Measurements from ENCODE around the gene CCDC110.
A peak's percentile ranks its signal among the peaks of the same experiment; 100 is the strongest.

Gene CCDC110

DNA sequence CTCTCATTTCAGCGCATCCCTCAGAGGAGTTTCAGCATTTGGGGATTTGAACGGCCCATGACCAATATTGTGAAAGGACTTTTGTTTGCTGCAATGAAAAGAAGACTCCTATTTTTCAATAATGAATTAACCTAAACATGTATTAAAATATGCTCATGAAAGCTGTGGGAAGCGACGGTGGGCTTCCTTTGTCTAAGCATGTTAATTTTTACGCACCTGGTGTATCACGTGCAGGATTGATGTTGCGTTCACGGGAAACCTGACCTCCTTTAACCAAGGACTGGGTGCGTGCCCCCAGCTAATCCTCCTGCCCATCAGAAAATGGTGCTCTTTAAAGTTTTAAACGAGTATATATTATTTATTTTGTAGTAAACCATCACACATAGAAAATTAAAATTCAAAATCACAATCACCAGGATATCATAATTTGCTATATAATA is 590 bp upstream of the CCDC110 start:
- DNase-seq (ENCODE audit: low read depth, low spot score) = no peak

DNA sequence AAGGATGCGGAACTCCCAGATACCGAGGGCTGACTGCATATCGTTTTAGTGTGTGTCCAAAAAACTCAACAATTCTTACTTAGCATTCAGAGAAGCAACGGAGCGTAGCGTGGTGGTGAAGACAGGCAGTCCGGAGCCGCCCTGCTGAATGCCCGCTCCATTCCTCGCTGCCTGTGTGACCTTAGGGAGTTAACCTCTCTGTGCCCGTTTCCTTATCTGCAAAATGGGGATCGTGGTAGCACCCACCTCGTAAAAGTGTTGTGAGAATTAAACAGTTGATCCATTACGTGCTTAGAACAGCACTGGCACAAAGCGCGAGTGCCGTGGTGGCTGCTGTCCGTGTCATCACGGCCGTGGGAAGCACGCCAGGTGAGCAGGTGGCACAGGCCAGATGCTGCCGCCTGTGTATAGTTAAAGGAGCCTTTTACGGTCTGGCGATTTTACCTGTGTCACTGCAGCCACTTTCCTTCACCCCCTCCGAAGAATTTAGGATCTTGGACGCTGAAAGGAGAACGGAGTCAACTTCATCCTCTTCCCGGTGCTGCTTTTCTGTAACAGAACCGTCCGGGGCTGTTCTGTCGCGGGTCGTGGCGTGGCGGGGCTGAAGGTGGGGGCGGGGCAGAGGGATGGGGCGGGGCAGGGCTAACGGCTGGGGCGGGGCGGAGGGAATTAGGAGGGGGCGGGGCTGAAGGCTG is 885 bp downstream of the CCDC110 start:
- DNase-seq (ENCODE audit: low read depth, low spot score) = no peak

DNA sequence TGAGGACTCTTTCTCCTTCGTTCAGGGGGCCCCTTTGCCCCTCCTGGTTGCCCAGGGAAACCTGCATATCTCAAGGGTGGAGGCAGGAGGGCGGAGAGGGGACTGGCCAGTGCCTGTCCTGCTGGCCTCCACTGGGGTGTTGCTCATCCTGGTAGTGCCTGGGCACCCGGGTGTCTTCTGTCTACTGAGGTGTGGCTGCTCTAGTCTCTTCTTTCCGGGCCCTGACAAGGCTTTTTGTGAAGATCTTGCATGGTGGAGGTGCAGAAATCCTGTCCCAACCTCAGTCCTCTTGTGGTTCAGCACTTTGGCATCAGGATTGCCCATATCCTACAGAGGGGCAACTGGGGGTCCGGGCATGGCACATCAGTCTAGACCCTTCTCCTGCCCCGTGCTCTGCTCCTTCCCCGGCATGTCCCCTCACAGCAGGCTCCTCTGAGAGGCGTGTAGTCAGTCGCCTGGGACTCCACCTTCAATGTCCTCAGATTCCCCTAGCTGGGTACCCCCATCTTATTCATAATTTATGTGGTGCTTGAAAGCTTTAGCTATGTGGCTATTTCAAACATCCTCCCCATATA is 1.9 kb downstream of the CCDC110 start:
- no peak for DNase-seq (ENCODE audit: low read depth, low spot score)

DNA sequence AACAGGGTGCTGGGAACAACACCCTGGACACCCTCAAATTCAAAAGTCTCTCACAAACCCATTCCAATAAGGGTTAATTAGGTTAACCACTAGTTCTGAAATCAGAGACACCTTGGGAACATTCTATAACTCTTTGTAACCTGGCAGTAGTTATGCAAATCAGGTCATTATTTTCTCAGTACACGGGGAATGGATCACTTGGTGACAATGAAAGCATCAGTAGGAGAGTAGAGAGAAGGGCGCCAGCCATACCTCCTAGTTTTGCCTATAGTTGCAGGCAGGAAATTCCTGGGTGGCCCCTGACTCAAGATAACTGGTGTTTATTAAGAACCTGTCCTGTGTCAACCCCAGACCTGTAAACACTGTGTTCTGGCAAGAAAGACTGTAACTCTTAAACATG is 2.5 kb downstream of the CCDC110 start:
- no peak for DNase-seq (ENCODE audit: low read depth, low spot score)

DNA sequence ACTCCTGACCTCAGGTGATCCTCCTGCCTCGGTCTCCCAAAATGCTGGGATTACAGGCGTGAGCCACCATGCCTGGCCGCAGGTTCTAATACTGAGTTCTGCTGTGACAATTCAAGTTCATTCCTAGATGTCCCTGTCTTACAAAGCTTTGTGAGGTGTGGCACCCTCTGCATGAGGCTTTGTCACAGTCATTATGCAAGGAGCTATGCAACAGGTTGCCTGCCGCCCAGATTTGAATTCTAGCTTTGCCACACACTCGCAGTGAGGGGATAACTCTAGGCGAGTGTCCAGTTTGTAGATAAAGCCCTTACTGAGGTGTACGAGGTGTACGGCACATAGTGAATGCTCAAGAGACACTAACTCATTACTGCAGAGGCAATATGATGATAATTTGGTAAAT is 3.5 kb downstream of the CCDC110 start:
- DNase-seq (ENCODE audit: low read depth, low spot score) = no peak

DNA sequence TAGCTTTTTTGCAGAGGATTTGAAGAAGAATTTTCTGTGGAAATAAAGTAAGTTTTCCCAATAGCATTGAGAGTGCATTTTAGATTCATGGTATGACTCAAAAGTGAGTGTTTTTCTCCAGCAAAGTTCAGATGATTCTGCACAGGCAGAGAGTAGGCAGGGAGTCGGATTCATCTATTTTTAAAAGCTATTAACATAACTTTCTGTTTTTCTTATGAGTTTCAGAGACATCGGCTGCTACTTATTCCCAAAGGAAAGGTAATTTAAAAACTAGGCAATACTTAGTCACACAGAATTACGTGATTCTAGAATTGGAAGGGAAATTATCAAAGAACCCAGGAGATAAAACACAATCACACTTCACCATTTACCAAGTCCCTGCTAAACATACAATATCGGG is 4.4 kb downstream of the CCDC110 start:
- no peak for DNase-seq (ENCODE audit: low read depth, low spot score)

DNA sequence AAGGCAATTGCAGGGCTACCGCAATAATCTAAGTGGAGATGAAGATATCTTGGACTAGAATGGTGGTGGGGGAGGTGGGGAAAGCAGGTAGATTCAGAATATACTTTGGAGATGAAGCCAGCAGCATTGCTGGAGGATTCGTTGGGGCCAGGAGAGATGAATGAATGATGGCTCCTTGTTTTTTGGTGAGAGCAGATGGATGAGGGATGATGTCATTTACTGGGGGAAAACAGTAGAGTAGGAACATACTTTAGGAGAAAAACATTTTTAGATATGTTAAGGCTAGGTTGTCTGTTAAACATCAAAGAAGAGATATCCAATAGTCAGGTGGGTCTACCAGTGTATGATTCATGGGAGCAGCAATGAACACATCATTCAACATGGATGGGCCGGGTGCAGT is 5.8 kb downstream of the CCDC110 start:
- no peak for DNase-seq (ENCODE audit: low read depth, low spot score)

DNA sequence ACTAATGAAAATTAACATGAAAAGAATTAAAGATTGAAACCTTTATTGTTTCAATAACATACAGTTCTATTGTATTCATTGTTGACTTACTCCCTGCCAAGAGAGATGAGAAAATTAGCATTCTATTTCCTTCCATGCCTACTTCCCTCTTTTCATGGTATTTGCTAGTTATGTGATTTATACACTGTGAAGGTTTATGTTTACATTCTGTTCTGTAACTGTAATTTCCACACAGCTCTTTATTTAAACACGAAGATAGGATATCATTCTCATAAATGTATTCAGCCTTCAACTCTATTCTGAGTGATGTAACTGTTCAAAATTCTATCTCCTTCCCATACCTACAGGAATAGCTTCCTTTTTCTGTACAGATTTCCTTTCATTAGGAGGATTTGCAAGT is 6.6 kb downstream of the CCDC110 start:
- no peak for DNase-seq (ENCODE audit: low read depth, low spot score)

DNA sequence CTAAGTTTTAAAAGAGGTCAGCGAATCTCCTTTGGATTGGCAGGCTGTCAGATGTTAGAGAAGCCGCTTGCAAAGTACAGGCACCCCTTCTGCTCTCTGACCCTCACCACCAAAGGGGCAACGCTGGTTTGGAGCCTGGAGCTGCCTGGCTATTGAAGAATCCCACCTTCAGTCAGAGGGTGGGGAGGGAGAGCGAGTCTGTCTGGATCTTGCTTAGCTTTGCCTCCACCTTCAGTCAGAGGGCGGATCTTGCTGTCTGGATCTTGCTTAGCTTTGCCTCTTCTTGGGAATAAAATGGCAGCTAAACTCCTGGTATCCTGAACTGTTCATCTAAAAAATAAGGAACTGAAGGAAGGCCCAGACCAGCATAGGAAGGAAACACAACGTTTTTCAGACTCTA is 7.3 kb downstream of the CCDC110 start:
- no peak for DNase-seq (ENCODE audit: low read depth, low spot score)

DNA sequence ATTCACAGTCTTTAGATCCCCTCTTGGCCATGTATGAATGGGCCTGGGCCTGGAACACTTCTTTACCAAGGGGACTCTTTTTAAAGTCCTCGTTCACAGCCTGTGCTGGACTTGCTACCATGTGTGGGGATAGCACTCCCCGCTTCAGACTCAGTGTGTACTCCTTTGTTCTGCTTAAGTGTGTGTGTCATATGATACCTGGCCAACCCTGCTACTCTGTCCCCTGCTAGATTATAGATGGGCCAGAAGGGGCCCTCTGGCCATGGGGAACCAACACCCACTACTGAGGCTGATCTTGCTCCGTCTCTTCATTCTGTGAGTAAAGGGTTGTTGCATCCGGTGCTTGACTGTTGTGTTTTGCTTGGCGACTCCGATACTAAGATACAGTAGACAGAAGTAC is 8.0 kb downstream of the CCDC110 start:
- DNase-seq (ENCODE audit: low read depth, low spot score) = no peak

DNA sequence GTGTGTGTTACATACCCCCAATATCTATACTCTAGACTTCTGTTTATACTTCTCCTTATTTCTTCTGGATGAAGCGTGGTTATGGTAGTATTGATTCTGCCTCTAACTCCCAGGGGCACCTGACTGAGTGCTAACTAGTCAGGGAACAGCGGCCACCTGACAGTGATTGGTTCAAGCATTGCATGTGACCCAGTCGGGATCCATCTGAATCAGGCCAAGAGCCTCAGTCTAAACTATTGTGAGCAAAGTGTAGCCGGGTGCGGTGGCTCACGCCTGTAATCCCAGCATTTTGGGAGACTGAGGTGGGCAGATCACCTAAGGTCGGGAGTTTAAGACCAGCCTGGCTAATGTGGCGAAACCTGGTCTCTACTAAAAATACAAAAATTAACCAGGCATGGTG is 10.0 kb downstream of the CCDC110 start:
- no peak for DNase-seq (ENCODE audit: low read depth, low spot score)

DNA sequence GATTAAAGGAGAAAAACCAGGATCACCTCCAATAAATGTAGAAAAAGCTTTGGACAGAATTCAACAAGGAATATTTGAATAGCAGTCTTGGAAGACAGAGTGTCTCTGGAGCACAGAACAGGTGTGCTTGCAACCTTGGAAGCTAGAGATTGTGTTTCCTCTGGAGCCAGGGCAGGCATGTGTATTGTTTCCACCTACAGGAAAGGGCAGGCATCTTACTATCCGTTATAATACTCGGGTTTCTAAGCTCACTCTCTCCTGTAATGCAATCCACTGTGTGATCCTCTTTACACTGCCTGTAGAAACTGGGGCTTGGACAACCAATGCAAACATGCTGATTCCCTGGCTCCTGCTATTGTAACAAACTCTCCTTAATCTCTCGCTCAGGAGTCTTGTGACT is 14.4 kb downstream of the CCDC110 start:
- no peak for DNase-seq (ENCODE audit: low read depth, low spot score)

DNA sequence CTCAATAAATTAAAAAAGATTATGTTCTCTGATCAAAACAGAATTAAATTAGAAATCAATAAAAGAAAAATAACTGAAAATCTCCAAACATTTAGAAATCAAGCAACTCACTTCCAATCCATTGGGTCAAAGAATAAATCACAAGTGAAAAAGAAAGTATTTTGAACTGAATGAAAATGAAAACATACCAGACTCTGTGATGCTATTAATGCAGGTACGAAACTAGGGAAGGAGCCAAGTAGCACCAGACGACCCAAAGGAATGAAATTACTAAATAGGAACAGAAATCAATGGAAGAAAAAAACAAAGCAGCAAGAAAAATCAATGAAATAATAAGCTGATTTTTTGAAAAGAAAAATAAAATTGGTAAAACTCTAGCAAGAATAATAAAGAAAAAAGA is 15.4 kb downstream of the CCDC110 start:
- DNase-seq (ENCODE audit: low read depth, low spot score) = no peak

DNA sequence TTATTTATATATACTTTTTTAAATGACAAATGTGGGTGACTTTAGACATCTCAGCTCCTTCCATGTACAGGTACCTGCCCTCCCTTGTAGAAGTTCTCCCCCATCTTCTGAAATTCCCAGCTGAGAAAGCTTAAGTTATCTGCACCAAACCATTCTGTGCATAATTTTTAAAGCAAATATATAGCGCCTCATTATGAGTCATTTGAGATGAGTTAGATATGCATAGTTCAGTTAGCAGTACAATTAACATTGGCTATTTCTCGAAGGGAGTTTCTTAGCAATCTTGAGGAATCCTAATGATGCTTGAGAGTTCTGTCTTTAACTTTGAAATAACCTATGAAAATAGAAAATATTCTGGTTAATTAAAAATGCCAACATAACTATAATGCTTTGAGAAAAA is 26.3 kb downstream of the CCDC110 start:
- no peak for DNase-seq (ENCODE audit: low read depth, low spot score)

DNA sequence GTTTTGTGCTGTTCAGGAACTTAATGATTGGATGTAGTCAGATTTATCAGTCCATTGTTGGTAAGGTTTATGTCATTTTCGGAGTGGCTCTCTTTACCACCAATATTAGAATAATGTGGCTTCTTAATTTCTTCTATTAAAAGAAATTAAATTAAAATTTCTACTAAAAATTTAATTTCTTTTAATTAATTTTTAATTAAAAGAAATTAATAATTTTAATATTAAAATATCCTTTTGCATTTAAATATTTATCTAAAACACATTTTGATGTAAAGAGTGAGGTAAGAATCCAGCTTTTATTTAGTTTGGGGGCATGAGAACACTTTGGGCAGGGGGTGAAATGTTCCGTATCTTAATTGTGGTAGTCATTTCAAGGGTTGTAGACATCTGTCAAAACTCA is 30.1 kb downstream of the CCDC110 start:
- DNase-seq (ENCODE audit: low read depth, low spot score) = no peak

DNA sequence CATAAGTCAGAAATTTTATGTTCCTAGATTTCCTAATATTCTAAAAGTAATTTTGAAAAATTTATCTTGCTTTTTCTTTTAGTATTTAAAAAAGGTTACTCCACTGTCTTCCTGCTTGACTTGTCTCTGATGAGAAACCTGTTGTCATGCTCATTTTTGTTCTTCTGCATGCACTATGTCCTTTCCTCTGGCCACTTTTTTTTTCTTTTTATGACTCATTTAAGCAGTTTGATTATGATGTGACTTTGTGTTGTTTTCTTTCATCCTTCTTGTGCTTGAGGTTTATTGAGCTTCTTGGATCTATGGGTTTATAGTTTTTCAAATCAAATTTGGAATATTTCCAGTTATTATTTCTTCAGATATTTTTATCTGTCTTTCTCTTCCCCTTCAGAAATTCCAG is 33.7 kb downstream of the CCDC110 start:
- DNase-seq (ENCODE audit: low read depth, low spot score) = no peak

DNA sequence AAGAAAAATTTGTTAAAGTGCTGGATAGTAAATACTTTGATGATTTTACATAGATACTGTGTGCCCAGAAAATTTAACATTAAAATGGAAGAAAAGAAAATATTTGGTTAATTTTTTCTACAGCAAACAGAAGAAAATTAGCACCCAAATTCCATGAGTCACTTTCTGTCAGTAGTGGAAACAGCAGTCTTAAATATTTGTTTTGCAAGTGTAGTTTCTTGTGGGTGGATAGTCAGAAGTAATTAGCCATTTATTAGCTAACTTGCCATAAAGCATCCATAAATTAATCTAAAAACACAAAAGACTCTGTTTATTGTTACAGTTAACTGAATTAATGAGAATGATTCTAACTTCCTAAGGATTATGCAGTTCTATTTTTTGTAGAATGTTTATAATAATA is 36.1 kb downstream of the CCDC110 start:
- no peak for DNase-seq (ENCODE audit: low read depth, low spot score)

DNA sequence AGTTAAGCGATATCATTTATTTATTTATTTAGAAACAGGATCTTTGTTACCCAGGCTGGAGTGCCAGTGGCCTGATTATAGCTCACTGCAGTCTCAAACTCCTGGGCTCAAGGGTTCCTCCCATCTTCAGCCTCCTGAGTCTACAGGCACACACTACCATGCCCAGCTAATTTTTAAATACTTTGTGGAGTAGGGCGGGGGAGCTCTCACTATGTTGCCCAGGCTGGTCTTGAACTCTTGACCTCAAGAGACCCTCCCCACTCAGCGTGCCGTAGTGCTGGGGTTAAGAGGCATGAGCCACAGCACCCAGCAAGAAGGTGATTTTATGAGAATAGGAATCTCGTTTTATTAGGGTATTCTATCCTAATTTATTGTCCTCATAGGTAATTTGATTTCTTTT is 41.9 kb downstream of the CCDC110 start:
- no peak for DNase-seq (ENCODE audit: low read depth, low spot score)

DNA sequence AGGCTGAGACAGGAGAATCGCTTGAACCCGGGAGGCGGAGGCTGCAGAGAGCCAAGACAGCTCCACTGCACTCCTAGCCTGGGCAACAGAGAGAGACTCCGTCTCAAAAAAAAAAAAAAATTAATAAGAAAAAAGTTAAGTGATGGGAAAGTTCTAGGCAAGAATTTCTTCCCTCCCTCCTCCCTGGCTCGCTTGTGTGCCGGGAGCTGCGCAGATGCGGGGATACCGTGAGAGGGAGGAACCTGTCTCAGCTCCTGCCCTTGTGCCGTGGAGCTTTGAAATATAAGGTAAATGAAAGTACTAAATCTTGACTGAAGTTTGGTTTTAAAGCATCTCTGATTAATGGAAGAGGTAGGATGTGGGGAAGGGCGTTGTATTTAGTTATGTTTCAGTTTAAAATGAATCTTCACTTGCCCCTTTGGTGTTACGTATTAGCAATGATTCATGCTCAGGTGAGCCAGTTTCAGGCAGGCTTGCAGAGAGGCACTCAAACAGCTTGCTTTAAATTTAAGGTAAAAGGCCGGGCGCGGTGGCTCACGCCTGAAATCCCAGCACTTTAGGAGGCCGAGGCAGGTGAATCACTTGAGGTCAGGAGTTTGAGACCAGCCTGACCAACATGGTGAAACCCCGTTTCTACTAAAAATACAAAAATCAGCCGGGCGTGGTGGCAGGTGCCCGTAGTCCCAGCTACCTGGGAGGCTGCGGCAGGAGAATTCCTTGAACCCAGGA is 44.4 kb downstream of the CCDC110 start:
- DNase-seq (ENCODE audit: low read depth, low spot score) = no peak

DNA sequence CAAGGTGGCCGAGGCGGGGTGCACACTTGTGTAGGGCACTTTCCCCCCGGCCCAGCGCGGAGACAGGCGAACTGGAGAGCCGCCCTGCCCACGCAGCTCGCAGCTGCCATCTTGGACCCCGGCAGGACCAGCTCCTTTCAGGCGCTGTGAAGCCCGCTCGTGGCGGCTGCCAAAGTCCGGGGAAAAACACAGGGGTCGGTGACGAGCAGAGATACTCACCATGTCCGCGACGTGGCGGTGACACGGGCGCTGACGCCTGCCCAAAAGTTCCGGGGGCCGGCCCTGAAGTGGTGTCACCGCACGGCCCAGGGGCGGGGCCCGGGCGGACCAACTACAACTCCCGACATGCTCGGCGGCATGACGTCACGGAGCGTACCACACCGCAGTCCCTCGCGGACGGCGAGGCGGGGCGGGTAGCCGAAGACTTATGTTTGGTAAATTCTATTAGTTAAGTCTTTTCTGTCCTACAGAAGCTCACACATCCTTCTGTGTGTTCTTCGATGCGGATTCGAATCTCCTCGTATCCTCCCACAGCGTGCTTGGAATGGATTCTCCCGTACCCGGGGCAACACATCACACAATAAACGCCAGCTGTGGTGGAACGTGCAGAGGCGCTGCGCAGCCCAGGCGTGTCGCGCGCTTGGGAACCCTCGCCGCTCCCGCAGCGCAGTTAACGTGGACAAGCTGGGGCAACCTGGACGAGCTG is 45.7 kb downstream of the CCDC110 start, which contains the start of gene UFSP2:
UFSP2 (minus strand) TSS at position 318 of the 706 bp plus-strand sequence; CDS start at position 222, 96 bp downstream.
- DNase-seq (ENCODE audit: low read depth, low spot score) = peak; percentile 72

DNA sequence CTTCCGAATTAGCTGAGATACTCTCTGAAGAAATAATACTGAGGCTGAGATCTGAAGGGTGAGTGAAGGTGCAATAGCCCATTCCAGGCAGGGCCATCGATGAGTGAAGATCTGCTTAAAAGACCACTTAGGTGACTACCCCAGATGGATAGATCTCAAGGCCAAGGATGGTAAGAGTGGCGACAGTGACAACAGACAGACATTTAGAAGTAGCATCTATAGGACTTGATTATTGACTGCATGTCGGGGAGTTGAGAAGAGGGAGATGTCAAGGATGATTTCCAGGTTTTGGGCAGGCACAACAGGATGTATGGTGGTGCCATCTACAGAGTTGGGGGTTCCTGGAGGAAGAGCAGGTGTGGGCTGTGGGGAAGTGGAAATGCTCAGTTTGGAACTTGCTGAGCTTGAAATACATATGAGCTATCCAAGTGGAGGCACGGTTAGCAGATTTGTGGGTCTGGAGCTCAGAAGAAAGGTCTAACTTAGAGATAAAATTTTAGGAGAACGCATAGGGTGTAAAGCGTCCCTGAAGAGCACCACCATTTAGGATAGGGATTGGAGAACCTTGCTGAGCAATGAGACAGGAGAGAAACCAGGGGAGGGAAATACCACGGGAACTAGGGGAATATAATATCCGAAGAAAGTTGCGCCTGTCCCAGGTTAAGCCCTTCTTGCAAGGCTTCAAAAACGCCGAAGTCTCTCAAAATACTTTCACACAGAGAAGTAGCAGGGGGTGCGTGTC is 46.5 kb downstream of the CCDC110 start:
- DNase-seq (ENCODE audit: low read depth, low spot score) = no peak
